ENCODE data around the gene AP1B1. TPM values are rescaled to one million over a fixed set of nuclear protein-coding genes. Genes with fewer than 3 reads are reported as not detected.

AP1B1 gene
- total and polyA plus RNA-seq, 2 of the 8 experiments (the other 6 are each of a cell fraction or from before 2014, with no cell fraction given) = 64.2 to 86.8 TPM

- DNase-seq (ENCODE audit: low read depth in 1 of 2, low spot score in 2 of 2) (peak in 1 of 2 experiments; percentile 46), FAIRE-seq (no peak)
- Histone ChIP-seq H3K9me3 (ENCODE audit: insufficient read depth in 2 of 2, low read depth in 1 of 2, low read length in 1 of 2) (peaks cover 0 to under 1% of the 10 kb centered on the region in 2 experiments; a peak in 1 of 4 replicates), H3K79me1 (ENCODE audit: low read depth, low read length) (no peaks in the 10 kb centered on the region), H4K8ac (ENCODE audit: extremely low read depth, insufficient read depth, low read length) (no peak overlapping the region), H4K91ac (replicated peaks; ENCODE audit: insufficient read length, low read length) (no peak overlapping the region), H3K4ac (replicated peaks; ENCODE audit: insufficient read length, low read depth, low read length) (no peak overlapping the region), H4K5ac (ENCODE audit: insufficient read length, low read depth, low read length) (no peak overlapping the region), H2BK15ac (ENCODE audit: low read length) (peak overlapping the region; percentile 72; the same call in 1 of the 2 replicates), H3K27ac (ENCODE audit: low read depth, low read length) (no peak overlapping the region), H3K23me2 (ENCODE audit: low read depth, low read length) (peaks cover 6% of the 10 kb centered on the region; the same call in 1 of the 2 replicates), H4K20me1 (replicated peaks in 1 of 2; ENCODE audit: control insufficient read depth in 1 of 2, insufficient read depth in 2 of 2, low read length in 2 of 2) (peaks cover 0 to 8% of the 10 kb centered on the region in 2 experiments), H3K18ac (ENCODE audit: extremely low read depth, low read length) (peak overlapping the region; percentile 32), H2AK5ac (ENCODE audit: low read depth, low read length) (peak overlapping the region; percentile 93; the same call in 1 of the 2 replicates), H3K4me3 (ENCODE audit: extremely low read depth in 1 of 4, insufficient read depth in 2 of 4, low read depth in 3 of 4, low read length in 4 of 4) (no peak overlapping the region), H3K4me2 (ENCODE audit: insufficient read depth in 1 of 2, low read depth in 2 of 2, low read length in 2 of 2) (no peak overlapping the region; a peak in 1 of 4 replicates), H2BK5ac (ENCODE audit: low read depth, low read length) (peak overlapping the region; percentile 52; the same call in 1 of the 2 replicates), H3K23ac (ENCODE audit: insufficient read length) (no peak overlapping the region), H2BK120ac (replicated peaks; ENCODE audit: low read depth, low read length) (no peak overlapping the region), H2AFZ (ENCODE audit: low read length) (no peak overlapping the region), H2BK20ac (ENCODE audit: low read length) (0 out of 2 replicates have a peak overlapping the region, but pooled peaks have one; percentile 48), H3K14ac (ENCODE audit: insufficient read length) (no peak overlapping the region), H3K27me3 (replicated peaks in 1 of 4; ENCODE audit: control insufficient read depth in 3 of 4, extremely low read depth in 1 of 4, insufficient read depth in 3 of 4, low read length in 3 of 4) (peaks cover 1 to 13% (median 4%) of the 10 kb centered on the region in 4 experiments), H3K4me1 (replicated peaks in 1 of 4; ENCODE audit: control insufficient read depth in 3 of 4, insufficient read depth in 4 of 4, low read length in 3 of 4) (peaks cover 0 to 13% (median 7%) of the 10 kb centered on the region in 4 experiments; a peak in 5 of 7 replicates), H3K36me3 (ENCODE audit: control insufficient read depth in 2 of 4, insufficient read depth in 4 of 4, low read length in 3 of 4) (peaks cover 0 to under 1% (median 0%) of the 10 kb centered on the region in 4 experiments; a peak in 1 of 8 replicates), H2BK12ac (ENCODE audit: low read depth, low read length) (peak overlapping the region; percentile 50; the same call in 1 of the 2 replicates), H3K79me2 (ENCODE audit: control insufficient read depth in 1 of 2, insufficient read depth in 2 of 2, low read length in 2 of 2) (no peaks in the 10 kb centered on the region), H3K56ac (replicated peaks; ENCODE audit: insufficient read length, low read depth, low read length) (no peak overlapping the region), H3K9ac (replicated peaks in 1 of 4; ENCODE audit: extremely low read depth in 1 of 4, low read depth in 3 of 4, low read length in 3 of 4) (no peak overlapping the region)
- POLR2A ChIA-PET (ENCODE audit: partially characterized antibody) = interaction anchor here (0.8 to 2.8 kb wide), 9 partner anchors 10 to 271 kb away, joined by 3 to 25 read pairs (median 3); partner anchors contain the start of genes EWSR1 and RHBDD3
- CTCF ChIA-PET (ENCODE audit: partially characterized antibody) = interaction anchor here (0.6 to 0.7 kb wide), 2 partner anchors 15 to 19 kb away, joined by 3 read pairs; no protein-coding TSS in a partner anchor
- WGBS, 2 experiments (ENCODE audit: extremely low coverage in 1 of 2, insufficient coverage in 1 of 2, insufficient read length in 1 of 2, insufficient replicate concordance in 2 of 2, low coverage in 1 of 2, low lambda C conversion rate in 2 of 2, missing lambda C conversion rate in 1 of 2) = 92% methylated on average over 48 of the region's 50 CpGs; no CpG with 5 or more reads in 1 of the 2 experiments
- TF ChIP-seq CEBPB (IDR thresholded peaks at IDR 0.05; ENCODE audit: low read depth, low read length) (no peak), KDM4A (IDR thresholded peaks at IDR 0.05; ENCODE audit: low read depth, low read length, severe bottlenecking) (no peak), MAFK (IDR thresholded peaks at IDR 0.05; ENCODE audit: low read depth, low read length) (no peak), SUZ12 (IDR thresholded peaks at IDR 0.05; ENCODE audit: low read length) (no peak), CTBP2 (IDR thresholded peaks at IDR 0.05; ENCODE audit: borderline replicate concordance, insufficient read depth, insufficient read length, low read length) (no peak), BACH1 (IDR thresholded peaks at IDR 0.05; ENCODE audit: low read length) (no peak), YY1 (IDR thresholded peaks at IDR 0.05; ENCODE audit: low read depth, low read length) (no peak), SP1 (IDR thresholded peaks at IDR 0.05; ENCODE audit: low read depth, low read length) (no peak), CBX5 (IDR thresholded peaks at IDR 0.05; ENCODE audit: low read depth, low read length) (no peak), NRF1 (IDR thresholded peaks at IDR 0.05; ENCODE audit: low read depth, low read length) (no peak), ZNF274 (IDR thresholded peaks at IDR 0.05; ENCODE audit: borderline replicate concordance, extremely low read depth, low read length) (no peak), TEAD4 (IDR thresholded peaks at IDR 0.05; ENCODE audit: low read depth, low read length) (no peak), SP4 (IDR thresholded peaks at IDR 0.05; ENCODE audit: low read length) (no peak)
Measured at GRCh38 chr22:29308148-29308790, 80.1 kb downstream of the AP1B1 start.

All from H1 (cell line).